Activated T-helper 1 cell treated with anti-CD3 and anti-CD28 coated beads, Interleukin-12 subunit alpha, Interleukin-12 subunit beta, Interleukin-2, Interleukin-4 antibody, amounts not matched to agents 30 ng/mL and 10 ng/mL and 1 ng/mL, durations not matched to agents 14 hours and 24 hours and 36 hours (primary cell): ENCODE results near the gene GRIK1. TPM values are rescaled to one million over a fixed set of nuclear protein-coding genes. Genes with fewer than 3 reads are reported as not detected.

Source experiments
- DNase-seq: peaks from one replicate; pipeline ENCODE4 v3.0.0; 2021; ENCODE audit warnings: low spot score
- H3K27ac Mint-ChIP-seq: one replicate; pipeline ENCODE4 v1.8.0; 2021; ENCODE audit warnings: mild to moderate bottlenecking, mixed read lengths
- H3K27me3 Mint-ChIP-seq: one replicate; pipeline ENCODE4 v1.8.0; 2022; ENCODE audit warnings: mild to moderate bottlenecking, moderate library complexity, mixed read lengths; ENCODE audit not compliant: insufficient read depth
- H3K36me3 Mint-ChIP-seq: one replicate; pipeline ENCODE4 v1.8.0; 2021; ENCODE audit warnings: low read depth, mixed read lengths
- H3K4me1 Mint-ChIP-seq: one replicate; pipeline ENCODE4 v1.8.0; 2021; ENCODE audit warnings: low read depth, mixed read lengths
- H3K4me3 Mint-ChIP-seq: one replicate; pipeline ENCODE4 v1.8.0; 2021; ENCODE audit warnings: mild to moderate bottlenecking, moderate library complexity, mixed read lengths
- H3K9me3 Mint-ChIP-seq: one replicate; pipeline ENCODE4 v1.8.0; 2021; ENCODE audit warnings: mixed read lengths
- intact Hi-C: fragments of 100-400 bp; cut with micrococcal nuclease; formaldehyde crosslinking; loops from one replicate; pipeline ENCODE4 v1.15.1; 2024
- total RNA-seq: library from RNA; stranded (reverse); gene quantifications from 2 replicates; pipeline ENCODE4 v1.2.3, GENCODE V29; 2022

GRIK1 gene
- total RNA-seq, 1 donor from 2014 or later, result not detected

GRCh38 chr21:29645666-29646553 is 293.9 kb downstream of the GRIK1 start:
- Mint-ChIP-seq H3K9me3 (no peaks in the 10 kb centered on the region), H3K4me3 (no peak overlapping the region), H3K36me3 (no peaks in the 10 kb centered on the region), H3K27me3 (peaks cover 6% of the 10 kb centered on the region), H3K27ac (no peak overlapping the region), H3K4me1 (no peaks in the 10 kb centered on the region)
- intact Hi-C loops, result loop anchor here (2.0 kb wide), 1 partner anchor 13 kb away; no protein-coding TSS in a partner anchor
- DNase-seq, result no peak

- Mint-ChIP-seq H3K27ac (no peak overlapping the region), H3K4me1 (peaks cover 5% of the 10 kb centered on the region), H3K36me3 (no peaks in the 10 kb centered on the region), H3K27me3 (peaks cover 6% of the 10 kb centered on the region), H3K9me3 (no peaks in the 10 kb centered on the region), H3K4me3 (no peak overlapping the region)
- intact Hi-C loops, result no loop called here
- DNase-seq, result no peak
Observed at GRCh38 chr21:29643289-29643688, 296.5 kb downstream of the GRIK1 start.

- Mint-ChIP-seq H3K36me3 (no peaks in the 10 kb centered on the region), H3K27me3 (peaks cover 6% of the 10 kb centered on the region), H3K4me1 (peaks cover 5% of the 10 kb centered on the region), H3K9me3 (no peaks in the 10 kb centered on the region), H3K4me3 (no peak overlapping the region), H3K27ac (no peak overlapping the region)
- no peak for DNase-seq
- intact Hi-C loops, result no loop called here
Observed at GRCh38 chr21:29642551-29643245, 297.1 kb downstream of the GRIK1 start.

- Mint-ChIP-seq H3K4me1 (peaks cover 5% of the 10 kb centered on the region), H3K9me3 (no peaks in the 10 kb centered on the region), H3K4me3 (no peak overlapping the region), H3K27me3 (peaks cover 6% of the 10 kb centered on the region), H3K27ac (no peak overlapping the region), H3K36me3 (no peaks in the 10 kb centered on the region)
- DNase-seq, result no peak
- intact Hi-C loops, result no loop called here
Observed at GRCh38 chr21:29641635-29642550, 297.9 kb downstream of the GRIK1 start.

DNA sequence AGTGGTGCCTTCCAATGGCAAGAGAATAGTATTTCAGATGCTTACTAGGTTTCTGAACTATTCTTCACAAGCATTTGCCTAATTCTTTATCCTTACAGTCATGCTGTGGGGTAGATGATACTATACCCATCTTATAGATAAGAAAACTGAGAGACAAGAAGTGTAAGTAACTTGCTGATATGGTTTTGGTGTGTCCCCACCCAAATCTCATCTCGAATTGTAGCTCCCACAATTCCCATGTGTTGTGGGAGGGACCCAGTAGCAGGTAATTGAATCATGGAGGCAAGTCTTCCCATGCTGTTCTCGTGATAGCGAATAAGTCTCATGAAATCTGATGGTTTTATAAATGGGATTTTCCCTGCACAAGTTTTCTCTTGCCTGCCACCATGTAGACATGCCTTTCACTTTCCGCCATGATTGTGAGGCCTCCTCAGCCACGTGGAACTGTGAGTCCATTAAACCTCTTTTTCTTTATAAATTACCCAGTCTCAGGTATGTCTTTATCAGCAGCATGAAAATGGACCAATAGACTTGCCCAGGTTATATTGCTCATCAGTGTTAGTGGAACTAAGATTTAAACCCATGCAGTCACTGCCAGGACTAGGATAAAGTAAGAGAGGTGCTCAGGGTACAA is 298.7 kb downstream of the GRIK1 start:
- Mint-ChIP-seq H3K27ac (no peak overlapping the region), H3K4me1 (peaks cover 5% of the 10 kb centered on the region)
- intact Hi-C loops, result no loop called here

GRCh38 chr21:29640080-29640508 is 299.7 kb downstream of the GRIK1 start:
- DNase-seq, result no peak
- Mint-ChIP-seq H3K27ac (no peak overlapping the region), H3K4me1 (peaks cover 5% of the 10 kb centered on the region), H3K4me3 (no peak overlapping the region), H3K9me3 (no peaks in the 10 kb centered on the region), H3K36me3 (no peaks in the 10 kb centered on the region), H3K27me3 (peaks cover 6% of the 10 kb centered on the region)
- intact Hi-C loops, result no loop called here

More for the DNA sequence above, 298.7 kb downstream of the GRIK1 start:
- H3K4me3 Mint-ChIP-seq, result no peak overlapping the region
- peaks cover 6% of the 10 kb centered on the region for H3K27me3 Mint-ChIP-seq
- H3K9me3 Mint-ChIP-seq, result no peaks in the 10 kb centered on the region
- H3K36me3 Mint-ChIP-seq, result no peaks in the 10 kb centered on the region
- no peak for DNase-seq

- Mint-ChIP-seq H3K36me3 (no peaks in the 10 kb centered on the region), H3K27me3 (peaks cover 6% of the 10 kb centered on the region), H3K27ac (no peak overlapping the region), H3K4me1 (peaks cover 5% of the 10 kb centered on the region), H3K4me3 (no peak overlapping the region), H3K9me3 (no peaks in the 10 kb centered on the region)
- DNase-seq, result no peak
- intact Hi-C loops, result no loop called here
Observed at GRCh38 chr21:29639366-29640079, 300.3 kb downstream of the GRIK1 start.

GRCh38 chr21:29638761-29639327 is 301.0 kb downstream of the GRIK1 start:
- intact Hi-C loops, result no loop called here
- Mint-ChIP-seq H3K4me3 (no peak overlapping the region), H3K36me3 (no peaks in the 10 kb centered on the region), H3K4me1 (peaks cover 5% of the 10 kb centered on the region), H3K9me3 (no peaks in the 10 kb centered on the region), H3K27ac (no peak overlapping the region), H3K27me3 (no peaks in the 10 kb centered on the region)
- DNase-seq, result no peak

DNA sequence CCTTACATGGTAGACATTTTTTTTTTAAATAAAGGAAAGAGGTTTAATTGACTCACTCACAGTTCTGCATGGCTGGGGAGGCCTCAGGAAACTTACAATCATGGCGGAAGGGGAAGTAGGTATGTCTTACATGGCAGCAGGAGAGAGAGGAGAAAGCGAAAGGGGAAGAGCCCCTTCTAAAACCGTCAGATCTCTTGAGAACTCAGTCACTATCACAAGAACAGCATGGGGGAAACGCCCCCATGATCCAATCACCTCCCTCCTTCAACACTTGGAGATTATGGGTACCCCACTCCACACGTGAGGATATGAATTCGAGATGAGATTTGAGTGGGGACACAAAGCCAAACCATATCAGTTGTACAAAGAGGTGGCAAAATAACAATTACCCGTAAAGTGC is 301.7 kb downstream of the GRIK1 start:
- no peaks in the 10 kb centered on the region for H3K9me3 Mint-ChIP-seq
- no peak for DNase-seq
- peaks cover 5% of the 10 kb centered on the region for H3K4me1 Mint-ChIP-seq
- no peaks in the 10 kb centered on the region for H3K27me3 Mint-ChIP-seq
- H3K36me3 Mint-ChIP-seq, result no peaks in the 10 kb centered on the region
- H3K4me3 Mint-ChIP-seq, result no peak overlapping the region
- intact Hi-C loops, result no loop called here
- H3K27ac Mint-ChIP-seq, result no peak overlapping the region

GRCh38 chr21:29637553-29637952 is 302.2 kb downstream of the GRIK1 start:
- Mint-ChIP-seq H3K27me3 (no peaks in the 10 kb centered on the region), H3K9me3 (no peaks in the 10 kb centered on the region), H3K4me1 (peaks cover 5% of the 10 kb centered on the region), H3K27ac (no peak overlapping the region), H3K4me3 (no peak overlapping the region), H3K36me3 (no peaks in the 10 kb centered on the region)
- DNase-seq, result no peak
- intact Hi-C loops, result no loop called here

GRCh38 chr21:29637134-29637533 is 302.7 kb downstream of the GRIK1 start:
- Mint-ChIP-seq H3K4me1 (peaks cover 5% of the 10 kb centered on the region), H3K27ac (no peak overlapping the region), H3K27me3 (no peaks in the 10 kb centered on the region), H3K4me3 (no peak overlapping the region), H3K9me3 (no peaks in the 10 kb centered on the region), H3K36me3 (no peaks in the 10 kb centered on the region)
- DNase-seq, result no peak
- intact Hi-C loops, result no loop called here
